ENCODE results near the gene FJX1. TPM values are rescaled to one million over a fixed set of nuclear protein-coding genes. Genes with fewer than 3 reads are reported as not detected.

FJX1 gene
- total and polyA plus RNA-seq, 2 donors from 2014 or later: 4.2 to 7.9 TPM

GRCh38 chr11:35631891-35632290 lies 13.6 kb downstream of the FJX1 start:
- Histone ChIP-seq H3K4me3 (ENCODE audit: low read length in 3 of 3) (no peak overlapping the region), H3K27ac (ENCODE audit: low read depth in 2 of 2, low read length in 2 of 2) (no peak overlapping the region), H3K27me3 (ENCODE audit: control insufficient read depth, insufficient read depth, low read length) (no peaks in the 10 kb centered on the region), H3K9ac (ENCODE audit: low read length in 3 of 3) (no peak overlapping the region), H3K4me1 (ENCODE audit: control insufficient read depth in 2 of 3, insufficient read depth in 2 of 3, low read depth in 1 of 3, low read length in 3 of 3) (no peaks in the 10 kb centered on the region), H3K9me3 (ENCODE audit: control insufficient read depth in 2 of 3, insufficient read depth in 1 of 3, low read length in 3 of 3) (no peaks in the 10 kb centered on the region), H3K36me3 (ENCODE audit: control insufficient read depth in 2 of 3, insufficient read depth in 3 of 3, low read length in 3 of 3) (no peaks in the 10 kb centered on the region)
- intact Hi-C loops (cut with DNase I): no loop called here
- FAIRE-seq (no peak), DNase-seq (no peak)
- no peak for TF ChIP-seq CTCF (IDR thresholded peaks at IDR 0.05; ENCODE audit: borderline replicate concordance, extremely low read depth, insufficient read depth)

- Histone ChIP-seq H3K4me1 (ENCODE audit: control insufficient read depth in 2 of 3, insufficient read depth in 2 of 3, low read depth in 1 of 3, low read length in 3 of 3) (no peaks in the 10 kb centered on the region), H3K36me3 (ENCODE audit: control insufficient read depth in 2 of 3, insufficient read depth in 3 of 3, low read length in 3 of 3) (no peaks in the 10 kb centered on the region), H3K27ac (ENCODE audit: low read depth in 2 of 2, low read length in 2 of 2) (no peak overlapping the region), H3K4me3 (ENCODE audit: low read length in 3 of 3) (no peak overlapping the region), H3K9me3 (ENCODE audit: control insufficient read depth in 2 of 3, insufficient read depth in 1 of 3, low read length in 3 of 3) (no peaks in the 10 kb centered on the region), H3K9ac (ENCODE audit: low read length in 3 of 3) (no peak overlapping the region), H3K27me3 (ENCODE audit: control insufficient read depth, insufficient read depth, low read length) (no peaks in the 10 kb centered on the region)
- intact Hi-C loops (cut with DNase I): no loop called here
- TF ChIP-seq CTCF (IDR thresholded peaks at IDR 0.05; ENCODE audit: borderline replicate concordance, extremely low read depth, insufficient read depth): no peak
- FAIRE-seq: no peak
- no peak for DNase-seq
These were observed 14.0 kb downstream of the FJX1 start for GRCh38 chr11:35632301-35632700.

GRCh38 chr11:35633827-35634423 lies 15.7 kb downstream of the FJX1 start:
- Histone ChIP-seq H3K27me3 (ENCODE audit: control insufficient read depth, insufficient read depth, low read length) (no peaks in the 10 kb centered on the region), H3K4me1 (ENCODE audit: control insufficient read depth in 2 of 3, insufficient read depth in 2 of 3, low read depth in 1 of 3, low read length in 3 of 3) (no peaks in the 10 kb centered on the region), H3K27ac (ENCODE audit: low read depth in 2 of 2, low read length in 2 of 2) (no peak overlapping the region), H3K9me3 (ENCODE audit: control insufficient read depth in 2 of 3, insufficient read depth in 1 of 3, low read length in 3 of 3) (no peaks in the 10 kb centered on the region), H3K9ac (ENCODE audit: low read length in 3 of 3) (no peak overlapping the region), H3K36me3 (ENCODE audit: control insufficient read depth in 2 of 3, insufficient read depth in 3 of 3, low read length in 3 of 3) (no peaks in the 10 kb centered on the region), H3K4me3 (ENCODE audit: low read length in 3 of 3) (no peak overlapping the region)
- DNase-seq (no peak), FAIRE-seq (no peak)
- TF ChIP-seq CTCF (IDR thresholded peaks at IDR 0.05; ENCODE audit: borderline replicate concordance, extremely low read depth, insufficient read depth): no peak
- intact Hi-C loops (cut with DNase I): no loop called here

GRCh38 chr11:35635933-35636332 lies 17.7 kb downstream of the FJX1 start:
- no peak overlapping the region for H3K4me3 ChIP-seq (ENCODE audit: low read length in 3 of 3)
- no peak overlapping the region for H3K27ac ChIP-seq (ENCODE audit: low read depth in 2 of 2, low read length in 2 of 2)
- no peak for FAIRE-seq
- no peaks in the 10 kb centered on the region for H3K9me3 ChIP-seq (ENCODE audit: control insufficient read depth in 2 of 3, insufficient read depth in 1 of 3, low read length in 3 of 3)
- TF ChIP-seq CTCF (IDR thresholded peaks at IDR 0.05; ENCODE audit: borderline replicate concordance, extremely low read depth, insufficient read depth): no peak
- no peak overlapping the region for H3K9ac ChIP-seq (ENCODE audit: low read length in 3 of 3)
- intact Hi-C loops (cut with DNase I): no loop called here
- no peak for DNase-seq
- no peaks in the 10 kb centered on the region for H3K36me3 ChIP-seq (ENCODE audit: control insufficient read depth in 2 of 3, insufficient read depth in 3 of 3, low read length in 3 of 3)
- no peaks in the 10 kb centered on the region for H3K27me3 ChIP-seq (ENCODE audit: control insufficient read depth, insufficient read depth, low read length)
- H3K4me1 ChIP-seq (ENCODE audit: control insufficient read depth in 2 of 3, insufficient read depth in 2 of 3, low read depth in 1 of 3, low read length in 3 of 3): no peaks in the 10 kb centered on the region
